ENCODE data around the gene GNAO1.

Gene GNAO1

GRCh38 chr16:56337131-56337857 lies 146.0 kb downstream of the GNAO1 start:
- DNase-seq: no peak

- DNase-seq: no peak
These were observed 146.6 kb downstream of the GNAO1 start for GRCh38 chr16:56337858-56338325.

GRCh38 chr16:56338566-56339318 lies 147.5 kb downstream of the GNAO1 start:
- no peak for DNase-seq

GRCh38 chr16:56339431-56340195 lies 148.3 kb downstream of the GNAO1 start:
- DNase-seq: no peak

- no peak for DNase-seq
These were observed 149.1 kb downstream of the GNAO1 start for GRCh38 chr16:56340416-56340815.

- no peak for DNase-seq
These were observed 149.6 kb downstream of the GNAO1 start for GRCh38 chr16:56340864-56341365.

GRCh38 chr16:56341656-56342399 lies 150.5 kb downstream of the GNAO1 start:
- DNase-seq: no peak

- DNase-seq: no peak
These were observed 152.6 kb downstream of the GNAO1 start for GRCh38 chr16:56343661-56344517.

GRCh38 chr16:56344518-56345405 lies 153.5 kb downstream of the GNAO1 start:
- no peak for DNase-seq

GRCh38 chr16:56345406-56346050 lies 154.2 kb downstream of the GNAO1 start:
- no peak for DNase-seq

GRCh38 chr16:56346131-56346890 lies 155.0 kb downstream of the GNAO1 start:
- DNase-seq: no peak

- DNase-seq: no peak
These were observed 155.9 kb downstream of the GNAO1 start for GRCh38 chr16:56347166-56347565.

- DNase-seq: no peak
These were observed 156.4 kb downstream of the GNAO1 start for GRCh38 chr16:56347670-56348069.

- no peak for DNase-seq
These were observed 157.1 kb downstream of the GNAO1 start for GRCh38 chr16:56348168-56349085.

GRCh38 chr16:56349086-56349415 lies 157.8 kb downstream of the GNAO1 start:
- no peak for DNase-seq

- no peak for DNase-seq
These were observed 158.4 kb downstream of the GNAO1 start for GRCh38 chr16:56349711-56350161.

- DNase-seq: no peak
These were observed 159.5 kb downstream of the GNAO1 start for GRCh38 chr16:56350491-56351405.
